ENCODE results near the gene HIVEP2. TPM values are rescaled to one million over a fixed set of nuclear protein-coding genes. Genes with fewer than 3 reads are reported as not detected.

Gene HIVEP2
- polyA plus RNA-seq, 2 of the 4 experiments (the other 2 are of a cell fraction): 2.2 to 2.6 TPM

DNA sequence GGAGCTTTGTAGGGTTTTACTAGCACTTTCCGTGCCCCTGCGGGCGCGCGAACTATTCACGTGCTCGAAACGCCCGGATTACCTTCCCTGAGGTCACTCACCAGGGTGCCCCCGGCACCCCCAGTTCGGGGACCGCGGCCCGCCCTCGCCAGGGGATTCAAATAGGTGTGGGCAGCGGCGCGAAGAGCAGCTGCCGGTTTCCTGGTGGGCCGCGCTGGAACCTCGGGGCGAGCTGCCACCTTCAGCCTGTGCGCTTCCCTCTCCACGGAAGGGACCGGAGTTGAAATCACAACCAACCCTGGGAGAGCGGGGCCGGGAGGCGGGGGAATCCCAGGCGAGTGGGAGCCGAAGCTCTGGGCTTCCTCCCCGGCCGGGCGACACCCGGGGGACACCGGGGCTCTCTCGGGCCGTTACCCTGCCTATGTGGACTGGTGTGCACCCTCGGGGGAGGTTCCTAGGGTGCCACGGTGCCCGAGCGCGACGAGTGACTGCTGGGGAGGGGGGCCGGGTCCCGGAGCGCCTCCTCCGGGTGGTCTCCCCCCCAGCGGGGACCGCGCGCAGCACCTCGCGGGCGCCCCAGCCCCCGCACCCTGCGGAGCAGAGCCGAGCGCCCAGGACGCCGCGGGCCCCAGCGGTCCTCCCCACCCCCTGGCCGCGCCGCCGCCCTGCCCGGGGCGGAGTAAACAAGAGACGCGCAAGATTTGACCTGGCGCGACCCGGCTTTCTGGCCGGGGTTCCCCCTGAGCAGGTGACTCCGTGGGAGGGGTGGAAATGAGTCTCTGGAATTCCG lies 2.1 kb upstream of the HIVEP2 start:
- 4% methylated on average over 10 of the region's 77 CpGs for WGBS (ENCODE audit: missing lambda C conversion rate)
- TF ChIP-seq HOXA7 (CRISPR knock-in tag; IDR thresholded peaks at IDR 0.05) (no peak), CBX2 (IDR thresholded peaks at IDR 0.05; ENCODE audit: borderline replicate concordance, low read depth) (no peak), RARB (CRISPR knock-in tag; IDR thresholded peaks at IDR 0.05) (no peak), ESRRA (IDR thresholded peaks at IDR 0.05; ENCODE audit: borderline replicate concordance, low read length) (no peak), RCOR1 (IDR thresholded peaks at IDR 0.05; ENCODE audit: low read depth, low read length) (no peak), TFCP2L1 (CRISPR knock-in tag; IDR thresholded peaks at IDR 0.05) (0 out of 2 replicates have a peak, but pooled peaks have one; percentile 23)
- TF ChIP-seq, protein P1, sequence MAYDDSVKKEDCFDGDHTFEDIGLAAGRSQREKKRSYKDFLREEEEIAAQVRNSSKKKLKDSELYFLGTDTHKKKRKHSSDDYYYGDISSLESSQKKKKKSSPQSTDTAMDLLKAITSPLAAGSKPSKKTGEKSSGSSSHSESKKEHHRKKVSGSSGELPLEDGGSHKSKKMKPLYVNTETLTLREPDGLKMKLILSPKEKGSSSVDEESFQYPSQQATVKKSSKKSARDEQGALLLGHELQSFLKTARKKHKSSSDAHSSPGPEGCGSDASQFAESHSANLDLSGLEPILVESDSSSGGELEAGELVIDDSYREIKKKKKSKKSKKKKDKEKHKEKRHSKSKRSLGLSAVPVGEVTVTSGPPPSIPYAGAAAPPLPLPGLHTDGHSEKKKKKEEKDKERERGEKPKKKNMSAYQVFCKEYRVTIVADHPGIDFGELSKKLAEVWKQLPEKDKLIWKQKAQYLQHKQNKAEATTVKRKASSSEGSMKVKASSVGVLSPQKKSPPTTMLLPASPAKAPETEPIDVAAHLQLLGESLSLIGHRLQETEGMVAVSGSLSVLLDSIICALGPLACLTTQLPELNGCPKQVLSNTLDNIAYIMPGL (CRISPR knock-in tag; IDR thresholded peaks at IDR 0.05; ENCODE audit: borderline replicate concordance): no peak
- TF ChIP-seq, protein P2, sequence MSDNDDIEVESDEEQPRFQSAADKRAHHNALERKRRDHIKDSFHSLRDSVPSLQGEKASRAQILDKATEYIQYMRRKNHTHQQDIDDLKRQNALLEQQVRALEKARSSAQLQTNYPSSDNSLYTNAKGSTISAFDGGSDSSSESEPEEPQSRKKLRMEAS (IDR thresholded peaks at IDR 0.05): peak; percentile 64; the same call in 1 of the 2 replicates
- TF ChIP-seq, protein P3, sequence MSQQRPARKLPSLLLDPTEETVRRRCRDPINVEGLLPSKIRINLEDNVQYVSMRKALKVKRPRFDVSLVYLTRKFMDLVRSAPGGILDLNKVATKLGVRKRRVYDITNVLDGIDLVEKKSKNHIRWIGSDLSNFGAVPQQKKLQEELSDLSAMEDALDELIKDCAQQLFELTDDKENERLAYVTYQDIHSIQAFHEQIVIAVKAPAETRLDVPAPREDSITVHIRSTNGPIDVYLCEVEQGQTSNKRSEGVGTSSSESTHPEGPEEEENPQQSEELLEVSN (IDR thresholded peaks at IDR 0.05; ENCODE audit: borderline replicate concordance, low read depth): 0 out of 2 replicates have a peak, but pooled peaks have one; percentile 67
- ATAC-seq (peak; percentile 36 to 73), DNase-seq (ENCODE audit: low read depth in 1 of 2, low spot score in 1 of 2) (peak; percentile 54 to 64), FAIRE-seq (no peak)
- Histone ChIP-seq H3K27ac (peak overlapping the region; percentile 83 to 93), H3K9me3 (no peaks in the 10 kb centered on the region), H3K4me3 (peak overlapping the region; percentile 87), H3K4me2 (peak overlapping the region; percentile 76), H3K4me1 (peaks cover 22% of the 10 kb centered on the region)
- POLR2A ChIA-PET: no interaction called here
- CTCF ChIA-PET: no interaction called here

DNA sequence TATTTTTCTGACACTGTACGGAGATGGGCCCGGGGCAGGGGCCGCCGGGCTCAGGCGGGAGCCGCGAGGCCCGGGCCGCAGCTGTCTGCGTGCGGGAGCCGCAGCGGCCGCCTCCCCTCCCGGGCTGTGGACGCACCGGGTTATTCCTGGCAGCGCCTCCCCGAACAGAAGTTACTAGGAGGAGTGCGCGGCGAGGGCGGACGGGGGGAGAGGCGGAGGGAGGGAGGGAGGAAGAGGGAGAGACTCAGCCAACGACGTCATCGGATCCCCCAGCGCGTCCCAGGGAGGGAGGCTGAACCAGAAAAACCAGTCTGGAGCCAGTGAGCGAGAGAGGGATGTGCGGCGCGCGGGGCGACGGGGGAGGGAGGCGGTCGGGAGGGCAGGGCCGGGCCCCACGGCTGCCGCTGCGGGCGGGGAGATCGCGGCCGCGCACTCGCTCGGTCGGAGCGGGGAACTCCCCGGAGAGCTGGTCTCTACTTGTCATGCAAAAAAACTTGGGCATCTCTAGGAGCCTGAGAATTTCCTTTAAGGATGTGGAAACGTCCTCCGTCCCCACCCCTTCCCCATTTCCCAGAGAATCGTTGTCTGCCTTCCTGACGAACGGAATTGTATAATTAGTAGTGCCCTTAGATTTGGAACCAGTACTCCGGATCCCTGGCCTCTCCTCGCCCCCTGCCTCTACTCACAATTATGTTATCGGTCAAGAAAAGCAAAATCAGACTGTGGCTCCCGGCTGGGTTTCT lies 1.4 kb upstream of the HIVEP2 start:
- DNase-seq (ENCODE audit: low read depth in 1 of 2, low spot score in 1 of 2): peak; percentile 65 to 92
- peak overlapping the region; percentile 87 for H3K4me3 ChIP-seq
- no peaks in the 10 kb centered on the region for H3K9me3 ChIP-seq
- POLR2A ChIA-PET: no interaction called here
- H3K27ac ChIP-seq: peak overlapping the region; percentile 83 to 93
- FAIRE-seq: no peak
- H3K4me1 ChIP-seq: peaks cover 22% of the 10 kb centered on the region
- 0% methylated on average over 17 of the region's 62 CpGs for WGBS (ENCODE audit: missing lambda C conversion rate)
- peak overlapping the region; percentile 76 for H3K4me2 ChIP-seq
- ATAC-seq: peak; percentile 71 to 83
- CTCF ChIA-PET: no interaction called here
- TF ChIP-seq, protein P4, sequence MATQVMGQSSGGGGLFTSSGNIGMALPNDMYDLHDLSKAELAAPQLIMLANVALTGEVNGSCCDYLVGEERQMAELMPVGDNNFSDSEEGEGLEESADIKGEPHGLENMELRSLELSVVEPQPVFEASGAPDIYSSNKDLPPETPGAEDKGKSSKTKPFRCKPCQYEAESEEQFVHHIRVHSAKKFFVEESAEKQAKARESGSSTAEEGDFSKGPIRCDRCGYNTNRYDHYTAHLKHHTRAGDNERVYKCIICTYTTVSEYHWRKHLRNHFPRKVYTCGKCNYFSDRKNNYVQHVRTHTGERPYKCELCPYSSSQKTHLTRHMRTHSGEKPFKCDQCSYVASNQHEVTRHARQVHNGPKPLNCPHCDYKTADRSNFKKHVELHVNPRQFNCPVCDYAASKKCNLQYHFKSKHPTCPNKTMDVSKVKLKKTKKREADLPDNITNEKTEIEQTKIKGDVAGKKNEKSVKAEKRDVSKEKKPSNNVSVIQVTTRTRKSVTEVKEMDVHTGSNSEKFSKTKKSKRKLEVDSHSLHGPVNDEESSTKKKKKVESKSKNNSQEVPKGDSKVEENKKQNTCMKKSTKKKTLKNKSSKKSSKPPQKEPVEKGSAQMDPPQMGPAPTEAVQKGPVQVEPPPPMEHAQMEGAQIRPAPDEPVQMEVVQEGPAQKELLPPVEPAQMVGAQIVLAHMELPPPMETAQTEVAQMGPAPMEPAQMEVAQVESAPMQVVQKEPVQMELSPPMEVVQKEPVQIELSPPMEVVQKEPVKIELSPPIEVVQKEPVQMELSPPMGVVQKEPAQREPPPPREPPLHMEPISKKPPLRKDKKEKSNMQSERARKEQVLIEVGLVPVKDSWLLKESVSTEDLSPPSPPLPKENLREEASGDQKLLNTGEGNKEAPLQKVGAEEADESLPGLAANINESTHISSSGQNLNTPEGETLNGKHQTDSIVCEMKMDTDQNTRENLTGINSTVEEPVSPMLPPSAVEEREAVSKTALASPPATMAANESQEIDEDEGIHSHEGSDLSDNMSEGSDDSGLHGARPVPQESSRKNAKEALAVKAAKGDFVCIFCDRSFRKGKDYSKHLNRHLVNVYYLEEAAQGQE (IDR thresholded peaks at IDR 0.05): no peak
- TF ChIP-seq JUNB (IDR thresholded peaks at IDR 0.05) (no peak), CHD2 (IDR thresholded peaks at IDR 0.05; ENCODE audit: low read length, partially characterized antibody) (no peak), KDM5A (IDR thresholded peaks at IDR 0.05) (no peak), JUN (IDR thresholded peaks at IDR 0.05) (0 out of 5 replicates have a peak, but pooled peaks of 1 of the 2 experiments have one; percentile 32), CBX2 (IDR thresholded peaks at IDR 0.05; ENCODE audit: borderline replicate concordance, low read depth) (no peak), ESRRA (IDR thresholded peaks at IDR 0.05; ENCODE audit: borderline replicate concordance, low read length) (no peak), HDAC2 (IDR thresholded peaks at IDR 0.05) (no peak), POLR2AphosphoS2 (conservative IDR thresholded peaks at IDR 0.05; ENCODE audit: low read length) (no peak), POLR2A (IDR thresholded peaks at IDR 0.05; ENCODE audit: low read length) (peak; percentile 13), SMC3 (IDR thresholded peaks at IDR 0.05) (0 out of 3 replicates have a peak, but pooled peaks have one; percentile 8), HOXB13 (CRISPR knock-in tag; IDR thresholded peaks at IDR 0.05; ENCODE audit: low read depth) (no peak), CBX8 (IDR thresholded peaks at IDR 0.05) (no peak), FOSB (CRISPR knock-in tag; IDR thresholded peaks at IDR 0.05) (no peak), CEBPB (IDR thresholded peaks at IDR 0.05) (no peak), PHF8 (IDR thresholded peaks at IDR 0.05; ENCODE audit: borderline replicate concordance, low read depth) (0 out of 2 replicates have a peak, but pooled peaks have one; percentile 7), EHMT2 (IDR thresholded peaks at IDR 0.05; ENCODE audit: low read depth) (no peak)
- TF ChIP-seq, protein P5, sequence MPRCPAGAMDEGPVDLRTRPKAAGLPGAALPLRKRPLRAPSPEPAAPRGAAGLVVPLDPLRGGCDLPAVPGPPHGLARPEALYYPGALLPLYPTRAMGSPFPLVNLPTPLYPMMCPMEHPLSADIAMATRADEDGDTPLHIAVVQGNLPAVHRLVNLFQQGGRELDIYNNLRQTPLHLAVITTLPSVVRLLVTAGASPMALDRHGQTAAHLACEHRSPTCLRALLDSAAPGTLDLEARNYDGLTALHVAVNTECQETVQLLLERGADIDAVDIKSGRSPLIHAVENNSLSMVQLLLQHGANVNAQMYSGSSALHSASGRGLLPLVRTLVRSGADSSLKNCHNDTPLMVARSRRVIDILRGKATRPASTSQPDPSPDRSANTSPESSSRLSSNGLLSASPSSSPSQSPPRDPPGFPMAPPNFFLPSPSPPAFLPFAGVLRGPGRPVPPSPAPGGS (IDR thresholded peaks at IDR 0.05): peak; percentile 42; the same call in 1 of the 3 replicates
- TF ChIP-seq, protein P6, sequence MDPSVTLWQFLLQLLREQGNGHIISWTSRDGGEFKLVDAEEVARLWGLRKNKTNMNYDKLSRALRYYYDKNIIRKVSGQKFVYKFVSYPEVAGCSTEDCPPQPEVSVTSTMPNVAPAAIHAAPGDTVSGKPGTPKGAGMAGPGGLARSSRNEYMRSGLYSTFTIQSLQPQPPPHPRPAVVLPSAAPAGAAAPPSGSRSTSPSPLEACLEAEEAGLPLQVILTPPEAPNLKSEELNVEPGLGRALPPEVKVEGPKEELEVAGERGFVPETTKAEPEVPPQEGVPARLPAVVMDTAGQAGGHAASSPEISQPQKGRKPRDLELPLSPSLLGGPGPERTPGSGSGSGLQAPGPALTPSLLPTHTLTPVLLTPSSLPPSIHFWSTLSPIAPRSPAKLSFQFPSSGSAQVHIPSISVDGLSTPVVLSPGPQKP (IDR thresholded peaks at IDR 0.05; ENCODE audit: low read depth, low read length): no peak
